H9 (cell line): ENCODE measurements around the gene SGCB. TPM values are rescaled to one million over a fixed set of nuclear protein-coding genes. Genes with fewer than 3 reads are reported as not detected.

ENCODE experiments used
- DNase-seq: peaks from one replicate; pipeline ENCODE4 v3.0.0-alpha.2; 2017
- H2AFZ ChIP-seq: one replicate; pipeline ENCODE4 v1.6.1; 2013; ENCODE audit warnings: mild to moderate bottlenecking, low read length, control low read depth, moderate library complexity
- H2AK5ac ChIP-seq: 2 replicates; pipeline ENCODE4 v1.6.1; 2013; ENCODE audit warnings: low read length, control low read depth, mixed read lengths; ENCODE audit not compliant: insufficient read length
- H2BK120ac ChIP-seq: one replicate; pipeline ENCODE4 v1.6.1; 2013; ENCODE audit warnings: low read depth, mild to moderate bottlenecking, low read length, control low read depth, inconsistent platforms; ENCODE audit not compliant: poor library complexity, severe bottlenecking
- H2BK12ac ChIP-seq: 2 replicates; pipeline ENCODE4 v1.6.1; 2013; ENCODE audit warnings: low read length, control low read depth, mixed read lengths, low read depth; ENCODE audit not compliant: insufficient read length
- H2BK15ac ChIP-seq: 2 replicates; pipeline ENCODE4 v1.6.1; 2013; ENCODE audit warnings: low read depth, low read length, control low read depth
- H2BK20ac ChIP-seq: one replicate; pipeline ENCODE4 v1.6.1; 2013; ENCODE audit warnings: low read depth, mild to moderate bottlenecking, low read length, control low read depth, inconsistent platforms; ENCODE audit not compliant: poor library complexity, severe bottlenecking
- H2BK5ac ChIP-seq: 2 replicates; pipeline ENCODE4 v1.6.1; 2013; ENCODE audit warnings: low read length, control low read depth, mixed read lengths; ENCODE audit not compliant: insufficient read length
- H3K14ac ChIP-seq: 2 replicates; pipeline ENCODE4 v1.6.1; 2013; ENCODE audit warnings: low read length, control low read depth; ENCODE audit not compliant: insufficient read depth
- H3K18ac ChIP-seq: 2 replicates; pipeline ENCODE4 v1.6.1; 2013; ENCODE audit warnings: low read depth, mild to moderate bottlenecking, mixed read lengths, low read length, control low read depth; ENCODE audit not compliant: insufficient read length
- H3K23ac ChIP-seq: 2 replicates; pipeline ENCODE4 v1.6.1; 2013; ENCODE audit warnings: low read length, control low read depth, mixed read lengths, low read depth; ENCODE audit not compliant: insufficient read length
- H3K23me2 ChIP-seq: 2 replicates; pipeline ENCODE4 v1.6.1; 2013; ENCODE audit warnings: low read depth, mild to moderate bottlenecking, mixed read lengths, low read length, control low read depth; ENCODE audit not compliant: insufficient read length, poor library complexity, severe bottlenecking
- H3K27ac ChIP-seq: 2 replicates; pipeline ENCODE4 v1.5.1; 2013; ENCODE audit warnings: low read length, control low read depth, mixed read lengths, low read depth; ENCODE audit not compliant: insufficient read length
- H3K27me3 ChIP-seq: 2 replicates; pipeline ENCODE4 v1.6.1; 2013; ENCODE audit warnings: low read length, control low read depth, inconsistent platforms; ENCODE audit not compliant: insufficient read depth
- H3K4ac ChIP-seq: 2 replicates; pipeline ENCODE4 v1.6.1; 2013; ENCODE audit warnings: low read depth, mild to moderate bottlenecking, control low read depth, inconsistent platforms, low read length, moderate library complexity
- H3K4me1 ChIP-seq: 2 replicates; pipeline ENCODE4 v1.6.1; 2013; ENCODE audit warnings: low read length, control low read depth, inconsistent platforms; ENCODE audit not compliant: insufficient read depth
- H3K4me2 ChIP-seq: 2 replicates; pipeline ENCODE4 v1.6.1; 2013; ENCODE audit warnings: low read length, control low read depth, mixed read lengths; ENCODE audit not compliant: insufficient read length, insufficient read depth
- H3K56ac ChIP-seq: 2 replicates; pipeline ENCODE4 v1.6.1; 2013; ENCODE audit warnings: low read depth, mild to moderate bottlenecking, mixed read lengths, low read length, control low read depth; ENCODE audit not compliant: insufficient read length
- H3K79me1 ChIP-seq: 2 replicates; pipeline ENCODE4 v1.6.1; 2013; ENCODE audit warnings: low read depth, mild to moderate bottlenecking, moderate library complexity, low read length, control low read depth, inconsistent platforms; ENCODE audit not compliant: insufficient read depth, poor library complexity, severe bottlenecking
- H3K79me2 ChIP-seq: 2 replicates; pipeline ENCODE4 v1.6.1; 2013; ENCODE audit warnings: low read length, control low read depth, inconsistent platforms; ENCODE audit not compliant: insufficient read depth
- H3K9ac ChIP-seq: 2 replicates; pipeline ENCODE4 v1.6.1; 2013; ENCODE audit warnings: low read length, control low read depth, mixed read lengths; ENCODE audit not compliant: insufficient read length; ENCODE audit errors: extremely low read depth
- H3K9me3 ChIP-seq: one replicate; pipeline ENCODE4 v1.6.1; 2013; ENCODE audit warnings: low read depth, low read length, inconsistent platforms; ENCODE audit not compliant: control insufficient read depth
- H3T11ph ChIP-seq: one replicate; pipeline ENCODE4 v1.6.1; 2013; ENCODE audit warnings: mild to moderate bottlenecking, low read length, control low read depth, inconsistent platforms
- H4K20me1 ChIP-seq: one replicate; pipeline ENCODE4 v1.6.1; 2013; ENCODE audit not compliant: control insufficient read depth, insufficient read length, insufficient read depth
- H4K5ac ChIP-seq: 2 replicates; pipeline ENCODE4 v1.6.1; 2013; ENCODE audit warnings: low read depth, mild to moderate bottlenecking, mixed read lengths, low read length, control low read depth; ENCODE audit not compliant: insufficient read length
- H4K8ac ChIP-seq: replicated peaks from 2 replicates; pipeline ENCODE4 v1.6.1; 2013; ENCODE audit warnings: low read length, control low read depth, mixed read lengths, low read depth; ENCODE audit not compliant: insufficient read length
- H4K91ac ChIP-seq: 2 replicates; pipeline ENCODE4 v1.6.1; 2013; ENCODE audit warnings: low read depth, mild to moderate bottlenecking, moderate library complexity, mixed read lengths, low read length, control low read depth; ENCODE audit not compliant: insufficient read length
- H3K27ac Mint-ChIP-seq, 3 experiments: 2 replicates in 2 of 3; 3 replicates in 1 of 3; pipeline ENCODE4 v1.8.0; 2020 to 2021; ENCODE audit warnings: mixed read lengths in 3 of 3, mild to moderate bottlenecking in 1 of 3, moderate library complexity in 1 of 3
- H3K27me3 Mint-ChIP-seq: 2 replicates; pipeline ENCODE4 v1.8.0; 2021; ENCODE audit warnings: low read depth, mild to moderate bottlenecking, moderate library complexity, mixed read lengths
- H3K36me3 Mint-ChIP-seq, 3 experiments: 2 replicates in 2 of 3; 3 replicates in 1 of 3; pipeline ENCODE4 v1.8.0; 2020 to 2021; ENCODE audit warnings: low read depth in 3 of 3, mixed read lengths in 3 of 3; ENCODE audit not compliant: insufficient read depth in 1 of 3
- H3K4me1 Mint-ChIP-seq, 2 experiments: 2 replicates each; pipeline ENCODE4 v1.8.0; 2020; ENCODE audit warnings: mixed read lengths in 2 of 2
- H3K4me3 Mint-ChIP-seq, 2 experiments: 2 replicates in 1 of 2; 3 replicates in 1 of 2; pipeline ENCODE4 v1.8.0; 2020 to 2021; ENCODE audit warnings: mild to moderate bottlenecking in 2 of 2, mixed read lengths in 2 of 2, moderate library complexity in 1 of 2
- H3K9me3 Mint-ChIP-seq, 2 experiments: 2 replicates in 1 of 2; 3 replicates in 1 of 2; pipeline ENCODE4 v1.8.0; 2020; ENCODE audit warnings: mild to moderate bottlenecking in 2 of 2, mixed read lengths in 2 of 2, moderate library complexity in 1 of 2
- WGBS: extraction: QIAGEN DNeasy Blood & Tissue Kit; methylation state at CpG from one replicate; pipeline ENCODE4 v1.1.7; 2013; ENCODE audit warnings: missing lambda C conversion rate, low lambda C conversion rate, mixed read lengths; ENCODE audit not compliant: insufficient read length; ENCODE audit errors: extremely low coverage; 5-methylcytosine and 5-hydroxymethylcytosine counted together
- total RNA-seq: library from RNA; stranded (reverse); gene quantifications from 2 replicates; pipeline ENCODE4 v1.2.1, GENCODE V29; 2021
- TF ChIP-seq, protein P1 (sequence below): fragments of 200-600 bp; sonication (generic); conservative IDR thresholded peaks from 3 replicates; pipeline ENCODE4 v1.8.0; 2021; ENCODE audit warnings: antibody characterized with exemption, mild to moderate bottlenecking

Gene SGCB
- total RNA-seq, 1 experiment from 2014 or later = 32.3 TPM

DNA sequence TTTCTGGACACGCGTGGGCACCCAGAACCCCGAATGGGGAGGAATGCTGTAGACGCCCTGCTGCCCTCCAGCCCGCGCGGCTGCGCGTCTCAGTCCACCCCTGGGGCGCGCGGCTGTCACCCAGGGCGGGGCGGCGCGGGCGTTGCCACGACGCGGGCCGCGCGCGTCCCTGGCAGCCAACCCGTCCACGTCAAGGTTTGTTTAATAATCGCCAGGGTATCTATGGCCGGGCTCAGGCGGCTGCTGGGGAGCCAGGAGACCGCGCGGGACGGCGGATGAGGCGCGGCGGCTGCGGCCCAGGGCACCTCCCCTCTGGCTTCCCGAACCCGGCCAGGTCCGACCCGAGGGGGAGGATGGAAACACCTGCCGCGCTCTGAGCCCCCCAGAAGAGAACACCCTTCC lies 13.1 kb upstream of the SGCB start, which contains the start of gene SPATA18:
Gene SPATA18 (plus strand): TSS at position 92 of the 402 bp plus-strand sequence. CDS start 401 bp downstream, outside the sequence.
- H4K20me1 ChIP-seq = no peaks in the 10 kb centered on the region
- peak within 1 kb of the TSS; percentile 64 for H3K4me2 ChIP-seq
- no peak within 1 kb of the TSS for H3K27ac ChIP-seq
- no peak within 1 kb of the TSS for H2BK12ac ChIP-seq
- no peak within 1 kb of the TSS for H3K56ac ChIP-seq
- peaks cover 10% of the 10 kb centered on the region for H3K23me2 ChIP-seq
- no peak within 1 kb of the TSS for H3T11ph ChIP-seq
- H2AFZ ChIP-seq = peak within 1 kb of the TSS; percentile 57
- peak within 1 kb of the TSS; percentile 21 for H3K9ac ChIP-seq
- H3K18ac ChIP-seq = peak within 1 kb of the TSS; percentile 71
- H2BK5ac ChIP-seq = no peak within 1 kb of the TSS
- H2BK15ac ChIP-seq = no peak within 1 kb of the TSS
- peak within 1 kb of the TSS; percentile 80; the same call in 1 of the 2 replicates for H3K14ac ChIP-seq
- Mint-ChIP-seq H3K27me3 (peaks cover 22% of the 10 kb centered on the region), H3K4me3 (peak within 1 kb of the TSS; percentile 82 to 85), H3K9me3 (peaks cover 13 to 14% of the 10 kb centered on the region in 2 experiments), H3K4me1 (peaks cover 19 to 34% of the 10 kb centered on the region in 2 experiments), H3K27ac (peak within 1 kb of the TSS in 1 of 3 experiments; percentile 97; a peak in 2 of 7 replicates), H3K36me3 (peaks cover 7 to 9% (median 8%) of the 10 kb centered on the region in 3 experiments; a peak in 6 of 7 replicates)
- peak; percentile 28 for DNase-seq
- H3K9me3 ChIP-seq = no peaks in the 10 kb centered on the region
- TF ChIP-seq, protein P1, sequence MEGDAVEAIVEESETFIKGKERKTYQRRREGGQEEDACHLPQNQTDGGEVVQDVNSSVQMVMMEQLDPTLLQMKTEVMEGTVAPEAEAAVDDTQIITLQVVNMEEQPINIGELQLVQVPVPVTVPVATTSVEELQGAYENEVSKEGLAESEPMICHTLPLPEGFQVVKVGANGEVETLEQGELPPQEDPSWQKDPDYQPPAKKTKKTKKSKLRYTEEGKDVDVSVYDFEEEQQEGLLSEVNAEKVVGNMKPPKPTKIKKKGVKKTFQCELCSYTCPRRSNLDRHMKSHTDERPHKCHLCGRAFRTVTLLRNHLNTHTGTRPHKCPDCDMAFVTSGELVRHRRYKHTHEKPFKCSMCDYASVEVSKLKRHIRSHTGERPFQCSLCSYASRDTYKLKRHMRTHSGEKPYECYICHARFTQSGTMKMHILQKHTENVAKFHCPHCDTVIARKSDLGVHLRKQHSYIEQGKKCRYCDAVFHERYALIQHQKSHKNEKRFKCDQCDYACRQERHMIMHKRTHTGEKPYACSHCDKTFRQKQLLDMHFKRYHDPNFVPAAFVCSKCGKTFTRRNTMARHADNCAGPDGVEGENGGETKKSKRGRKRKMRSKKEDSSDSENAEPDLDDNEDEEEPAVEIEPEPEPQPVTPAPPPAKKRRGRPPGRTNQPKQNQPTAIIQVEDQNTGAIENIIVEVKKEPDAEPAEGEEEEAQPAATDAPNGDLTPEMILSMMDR = no peak
- H2BK120ac ChIP-seq = no peak within 1 kb of the TSS
- no peaks in the 10 kb centered on the region for H3K79me1 ChIP-seq
- no peaks in the 10 kb centered on the region for H3K4me1 ChIP-seq
- WGBS = no CpG with 5 or more reads among the region's 44 CpGs
- H2AK5ac ChIP-seq = no peak within 1 kb of the TSS
- H4K91ac ChIP-seq = no peak within 1 kb of the TSS
- no peak within 1 kb of the TSS for H4K5ac ChIP-seq
- H2BK20ac ChIP-seq = no peak within 1 kb of the TSS
- H4K8ac ChIP-seq = no peak within 1 kb of the TSS
- no peaks in the 10 kb centered on the region; the same call in 1 of the 2 replicates for H3K27me3 ChIP-seq
- no peak within 1 kb of the TSS for H3K4ac ChIP-seq
- no peak within 1 kb of the TSS for H3K23ac ChIP-seq
- no peaks in the 10 kb centered on the region for H3K79me2 ChIP-seq
